Epithelial cell of prostate (primary cell): ENCODE data around the gene RBSN.
"Not testable (repeated sequence)": the region's sequence is repeated elsewhere in the genome, so short reads cannot be mapped to it uniquely, and the experiment has no call there.

Experiments
- DNase-seq: peaks from one replicate; pipeline ENCODE4 v3.0.0-alpha.2; 2011; ENCODE audit warnings: low read depth, low spot score
- H3K27ac ChIP-seq: fragments of 450-650 bp; 2 replicates; pipeline ENCODE4 v1.5.1; 2017; ENCODE audit warnings: mild to moderate bottlenecking

RBSN gene

GRCh38 chr3:15098503-15099363 is at the start of gene RBSN:
Gene RBSN, minus strand, starts transcription at chr3:15099148. Its CDS starts 3,028 bp downstream, at chr3:15096120.
- peak within 1 kb of the TSS; percentile 54 for H3K27ac ChIP-seq
- peak; percentile 59 for DNase-seq

- no peak for DNase-seq
- no peak overlapping the region for H3K27ac ChIP-seq
Measured at GRCh38 chr3:15148614-15149013, 49.7 kb upstream of the RBSN start.

- not testable (repeated sequence) for H3K27ac ChIP-seq, DNase-seq
Measured at GRCh38 chr3:15136885-15137284, 37.9 kb upstream of the RBSN start.

- H3K27ac ChIP-seq: peak overlapping the region; percentile 18
- DNase-seq: not testable (repeated sequence)
Measured at GRCh38 chr3:15134968-15135367, 36.0 kb upstream of the RBSN start.

- DNase-seq: not testable (repeated sequence)
Measured at GRCh38 chr3:15128403-15128802, 29.5 kb upstream of the RBSN start.

GRCh38 chr3:15126975-15127374 is 28.0 kb upstream of the RBSN start:
- DNase-seq, H3K27ac ChIP-seq: not testable (repeated sequence)

More at GRCh38 chr3:15128403-15128802, 29.5 kb upstream of the RBSN start:
- not testable (repeated sequence) for H3K27ac ChIP-seq

GRCh38 chr3:15122398-15122797 is 23.4 kb upstream of the RBSN start:
- H3K27ac ChIP-seq: no peak overlapping the region
- no peak for DNase-seq

GRCh38 chr3:15121936-15122335 is 23.0 kb upstream of the RBSN start:
- no peak overlapping the region for H3K27ac ChIP-seq
- DNase-seq: no peak

- DNase-seq: no peak
- no peak overlapping the region for H3K27ac ChIP-seq
Measured at GRCh38 chr3:15120986-15121385, 22.0 kb upstream of the RBSN start.

GRCh38 chr3:15117011-15117410 is 18.1 kb upstream of the RBSN start:
- DNase-seq: no peak
- H3K27ac ChIP-seq: no peak overlapping the region

GRCh38 chr3:15116032-15116669 is 17.2 kb upstream of the RBSN start:
- H3K27ac ChIP-seq: no peak overlapping the region
- no peak for DNase-seq

GRCh38 chr3:15114466-15115358 is 15.8 kb upstream of the RBSN start:
- no peak overlapping the region for H3K27ac ChIP-seq
- DNase-seq: no peak

- DNase-seq: no peak
- H3K27ac ChIP-seq: no peak overlapping the region
Measured at GRCh38 chr3:15113884-15114283, 14.9 kb upstream of the RBSN start.

- no peak for DNase-seq
- H3K27ac ChIP-seq: no peak overlapping the region
Measured at GRCh38 chr3:15113471-15113870, 14.5 kb upstream of the RBSN start.

- H3K27ac ChIP-seq: no peak overlapping the region
- no peak for DNase-seq
Measured at GRCh38 chr3:15112011-15112410, 13.1 kb upstream of the RBSN start.

- no peak overlapping the region for H3K27ac ChIP-seq
- no peak for DNase-seq
Measured at GRCh38 chr3:15110206-15110605, 11.3 kb upstream of the RBSN start.

GRCh38 chr3:15108869-15109268 is 9.9 kb upstream of the RBSN start:
- H3K27ac ChIP-seq: no peak overlapping the region
- no peak for DNase-seq

GRCh38 chr3:15108082-15108545 is 9.2 kb upstream of the RBSN start:
- DNase-seq: no peak

GRCh38 chr3:15107075-15107947 is 8.4 kb upstream of the RBSN start:
- no peak overlapping the region for H3K27ac ChIP-seq
- no peak for DNase-seq

More at GRCh38 chr3:15108082-15108545, 9.2 kb upstream of the RBSN start:
- no peak overlapping the region for H3K27ac ChIP-seq
